Measurements from ENCODE around the gene CPVL. TPM values are rescaled to one million over a fixed set of nuclear protein-coding genes. Genes with fewer than 3 reads are reported as not detected.

The CPVL gene
- total and polyA plus RNA-seq, 8 donors, result 1.6 to 25.6 (median 2.9) TPM

- Histone ChIP-seq H3K36me3 (no peaks in the 10 kb centered on the region), H3K9me3 (no peaks in the 10 kb centered on the region), H3K27me3 (no peaks in the 10 kb centered on the region), H3K4me1 (no peaks in the 10 kb centered on the region), H3K4me3 (no peak overlapping the region), H3K27ac (no peak overlapping the region)
- no peak for FAIRE-seq
- TF ChIP-seq, protein P1, sequence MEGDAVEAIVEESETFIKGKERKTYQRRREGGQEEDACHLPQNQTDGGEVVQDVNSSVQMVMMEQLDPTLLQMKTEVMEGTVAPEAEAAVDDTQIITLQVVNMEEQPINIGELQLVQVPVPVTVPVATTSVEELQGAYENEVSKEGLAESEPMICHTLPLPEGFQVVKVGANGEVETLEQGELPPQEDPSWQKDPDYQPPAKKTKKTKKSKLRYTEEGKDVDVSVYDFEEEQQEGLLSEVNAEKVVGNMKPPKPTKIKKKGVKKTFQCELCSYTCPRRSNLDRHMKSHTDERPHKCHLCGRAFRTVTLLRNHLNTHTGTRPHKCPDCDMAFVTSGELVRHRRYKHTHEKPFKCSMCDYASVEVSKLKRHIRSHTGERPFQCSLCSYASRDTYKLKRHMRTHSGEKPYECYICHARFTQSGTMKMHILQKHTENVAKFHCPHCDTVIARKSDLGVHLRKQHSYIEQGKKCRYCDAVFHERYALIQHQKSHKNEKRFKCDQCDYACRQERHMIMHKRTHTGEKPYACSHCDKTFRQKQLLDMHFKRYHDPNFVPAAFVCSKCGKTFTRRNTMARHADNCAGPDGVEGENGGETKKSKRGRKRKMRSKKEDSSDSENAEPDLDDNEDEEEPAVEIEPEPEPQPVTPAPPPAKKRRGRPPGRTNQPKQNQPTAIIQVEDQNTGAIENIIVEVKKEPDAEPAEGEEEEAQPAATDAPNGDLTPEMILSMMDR (IDR thresholded peaks at IDR 0.05), result no peak
- no peak for ATAC-seq
- WGBS, 2 donors, result 76 to 88% methylated on average over 4 of the region's 4 CpGs
- DNase-seq, result no peak
- intact Hi-C loops (cut with DNase I), result no loop called here
Measured at GRCh38 chr7:28983396-28984190, 162.7 kb downstream of the CPVL start.

DNA sequence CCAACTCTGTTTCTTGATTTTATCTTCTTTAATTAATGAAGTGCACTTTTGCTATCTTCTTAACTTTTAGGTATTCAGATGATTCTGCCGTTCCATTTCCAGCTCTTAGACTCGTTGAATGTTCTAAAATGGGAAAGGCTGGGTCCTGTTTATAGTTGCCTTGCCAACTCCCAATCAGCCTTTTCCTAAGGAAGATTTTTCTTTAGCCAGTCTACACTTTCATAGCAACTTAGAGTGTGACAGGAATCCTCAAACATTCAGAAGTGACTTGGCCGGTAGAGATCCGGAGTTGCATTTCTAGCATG lies 165.2 kb downstream of the CPVL start:
- Histone ChIP-seq H3K27me3 (no peaks in the 10 kb centered on the region), H3K4me3 (no peak overlapping the region), H3K36me3 (no peaks in the 10 kb centered on the region), H3K4me1 (no peaks in the 10 kb centered on the region), H3K27ac (no peak overlapping the region), H3K9me3 (no peaks in the 10 kb centered on the region)
- 78 to 82% methylated on average over 4 of the region's 4 CpGs for WGBS, 2 donors
- intact Hi-C loops (cut with DNase I), result no loop called here
- ATAC-seq (no peak), DNase-seq (no peak), FAIRE-seq (no peak)
- TF ChIP-seq, protein P1 (IDR thresholded peaks at IDR 0.05), result no peak

DNA sequence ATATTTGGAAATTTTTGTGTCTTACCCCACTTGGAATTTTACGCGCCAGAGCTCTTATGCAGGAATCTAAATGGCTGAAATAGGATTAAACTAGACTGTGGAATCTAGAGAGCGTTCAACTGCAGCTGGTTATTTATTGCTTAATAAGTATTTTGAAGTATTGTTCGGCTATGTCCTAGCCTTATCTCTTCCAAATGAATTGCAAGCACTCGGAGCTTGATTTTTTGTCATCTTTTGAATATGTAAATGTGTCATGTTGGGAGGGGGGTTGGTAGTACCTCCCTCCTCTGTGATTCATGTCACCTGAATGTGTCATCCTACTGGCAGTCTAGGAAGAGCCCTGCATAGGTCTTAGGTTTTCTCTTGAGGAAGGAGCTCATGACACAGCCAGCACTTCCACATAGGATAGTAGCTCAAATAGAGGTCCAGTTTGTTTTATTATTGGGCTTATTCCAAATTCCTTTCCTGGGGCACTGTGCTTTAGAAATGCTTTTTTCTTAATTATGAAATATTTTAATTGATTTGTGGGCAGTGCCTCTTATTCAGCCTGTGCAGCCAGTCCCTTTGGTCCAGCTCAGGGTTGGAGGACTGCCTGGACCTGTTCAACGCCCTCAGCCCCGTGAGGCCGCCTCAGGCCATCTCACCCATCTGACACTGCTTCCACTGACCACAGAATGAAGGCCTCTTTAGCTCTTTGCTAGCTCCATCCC lies 165.7 kb downstream of the CPVL start:
- H3K4me3 ChIP-seq, result no peak overlapping the region
- intact Hi-C loops (cut with DNase I), result no loop called here
- ATAC-seq, result no peak
- H3K9me3 ChIP-seq, result no peaks in the 10 kb centered on the region
- no peaks in the 10 kb centered on the region for H3K4me1 ChIP-seq
- no peak overlapping the region for H3K27ac ChIP-seq
- WGBS, 2 donors, result 70 to 76% methylated on average over 8 of the region's 8 CpGs
- TF ChIP-seq, protein P1 (IDR thresholded peaks at IDR 0.05), result no peak
- no peaks in the 10 kb centered on the region for H3K27me3 ChIP-seq
- H3K36me3 ChIP-seq, result no peaks in the 10 kb centered on the region
- no peak for DNase-seq
- FAIRE-seq, result no peak

DNA sequence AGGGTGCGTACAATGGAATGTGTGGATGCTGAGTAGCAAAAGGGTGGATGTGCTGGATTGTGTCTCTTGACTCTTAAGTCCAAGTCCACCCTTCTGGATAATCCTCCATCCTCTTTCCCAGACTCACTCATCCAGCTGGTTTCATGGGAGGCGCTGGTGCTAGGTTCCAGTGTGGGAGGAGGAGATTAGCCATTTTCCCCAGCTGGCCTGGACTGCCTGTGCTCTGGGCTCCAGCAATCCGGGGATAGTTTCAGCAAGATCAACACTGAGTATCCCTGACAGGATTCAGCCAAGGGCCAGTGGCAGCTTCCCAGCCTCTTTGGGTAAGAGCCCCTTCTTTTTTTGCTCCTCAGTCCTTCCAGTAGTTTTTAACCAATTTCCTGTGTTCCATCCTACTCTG lies 166.6 kb downstream of the CPVL start:
- peak in 2 of 4 donors; percentile 22 for ATAC-seq
- Histone ChIP-seq H3K4me1 (no peaks in the 10 kb centered on the region), H3K9me3 (no peaks in the 10 kb centered on the region), H3K27ac (no peak overlapping the region), H3K4me3 (no peak overlapping the region), H3K36me3 (no peaks in the 10 kb centered on the region), H3K27me3 (no peaks in the 10 kb centered on the region)
- FAIRE-seq, result no peak
- intact Hi-C loops (cut with DNase I), result no loop called here
- TF ChIP-seq, protein P1 (IDR thresholded peaks at IDR 0.05), result no peak
- no peak for DNase-seq
- WGBS, 2 donors, result 85% methylated on average over 3 of the region's 3 CpGs

DNA sequence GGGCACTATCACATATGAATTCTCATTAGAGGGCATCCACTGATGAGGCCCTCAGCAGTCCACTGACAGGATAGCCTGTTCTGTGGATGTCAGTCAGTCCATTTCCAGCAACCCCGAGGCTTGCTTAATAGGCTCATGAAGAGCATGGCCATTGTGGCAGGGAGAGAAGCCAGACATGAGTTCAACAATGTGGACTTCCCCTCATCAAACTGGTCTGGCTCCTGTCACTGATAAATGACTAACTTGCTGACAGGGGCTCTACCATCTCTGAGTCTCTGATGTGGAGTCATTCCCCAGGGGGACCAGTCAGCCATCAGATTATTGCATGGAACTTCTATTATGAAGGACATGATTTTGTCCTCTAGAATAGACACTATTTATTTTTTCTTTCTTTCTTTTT lies 168.5 kb downstream of the CPVL start:
- intact Hi-C loops (cut with DNase I), result no loop called here
- WGBS, 2 donors, result 77 to 94% methylated on average over 1 of the region's 1 CpG
- Histone ChIP-seq H3K4me3 (no peak overlapping the region), H3K27me3 (no peaks in the 10 kb centered on the region), H3K36me3 (no peaks in the 10 kb centered on the region), H3K27ac (no peak overlapping the region), H3K4me1 (no peaks in the 10 kb centered on the region), H3K9me3 (no peaks in the 10 kb centered on the region)
- DNase-seq, result no peak
- FAIRE-seq, result no peak
- TF ChIP-seq, protein P1 (IDR thresholded peaks at IDR 0.05), result no peak
- no peak for ATAC-seq
